CD4-positive, alpha-beta T cell (primary cell): Measurements from ENCODE around the gene DNER. TPM values are rescaled to one million over a fixed set of nuclear protein-coding genes. Genes with fewer than 3 reads are reported as not detected.

ENCODE experiments used
- ATAC-seq: fragments of 200-7000 bp; cut with Tn5 transposase; one replicate; pipeline ENCODE4 v1.10.0; 2022; ENCODE audit warnings: mild to moderate bottlenecking; ENCODE audit not compliant: poor library complexity
- CTCF ChIA-PET: fragments of 350-600 bp; sonication (Branson Sonifier 250); formaldehyde crosslinking; loops from one replicate; lab custom pipeline; 2021; ENCODE audit warnings: antibody characterized with exemption, inconsistent platforms; lab: Charles Lee
- POLR2A ChIA-PET: fragments of 350-600 bp; sonication (Branson Sonifier 250); formaldehyde crosslinking; loops from one replicate; lab custom pipeline; 2021; ENCODE audit warnings: antibody characterized with exemption, inconsistent platforms; lab: Charles Lee
- DNase-seq, 14 experiments: peaks; one replicate each; pipeline ENCODE4 v3.0.0-alpha.2; 2013 to 2020; ENCODE audit warnings: mixed read lengths in 2 of 14
- H3K27ac ChIP-seq, 2 donors: one replicate each; pipeline versions ENCODE4 v1.5.1 to v1.7.0; 2013; ENCODE audit warnings: low read length in 2 of 2, low read depth in 1 of 2, mild to moderate bottlenecking in 1 of 2
- H3K27me3 ChIP-seq, 2 experiments: 1 replicate in 1 of 2; 2 replicates in 1 of 2; pipeline versions ENCODE4 v1.6.1 to v1.7.0; 2013; ENCODE audit warnings: low read length in 2 of 2, control low read depth in 1 of 2, mild to moderate bottlenecking in 1 of 2, moderate library complexity in 1 of 2; ENCODE audit not compliant: insufficient read depth in 2 of 2, control insufficient read depth in 1 of 2
- H3K36me3 ChIP-seq: one replicate; pipeline ENCODE4 v1.6.1; 2013; ENCODE audit warnings: low read length, control low read depth; ENCODE audit not compliant: insufficient read depth
- H3K4me1 ChIP-seq: one replicate; pipeline ENCODE4 v1.6.1; 2013; ENCODE audit warnings: low read length, control low read depth; ENCODE audit not compliant: insufficient read depth
- H3K4me3 ChIP-seq: one replicate; pipeline ENCODE4 v1.5.1; 2013; ENCODE audit warnings: mild to moderate bottlenecking, low read length, moderate library complexity
- H3K9me3 ChIP-seq, 2 experiments: 1 replicate in 1 of 2; 2 replicates in 1 of 2; pipeline versions ENCODE4 v1.6.1 to v1.7.0; 2013; ENCODE audit warnings: low read length in 2 of 2, mild to moderate bottlenecking in 2 of 2, control low read depth in 1 of 2, moderate library complexity in 1 of 2; ENCODE audit not compliant: control insufficient read depth in 1 of 2, insufficient read depth in 1 of 2
- H3K27ac Mint-ChIP-seq: one replicate; pipeline ENCODE4 v1.8.0; 2020; ENCODE audit warnings: mixed read lengths
- H3K27me3 Mint-ChIP-seq: one replicate; pipeline ENCODE4 v1.8.0; 2021; ENCODE audit warnings: mixed read lengths
- H3K36me3 Mint-ChIP-seq: one replicate; pipeline ENCODE4 v1.8.0; 2021; ENCODE audit warnings: low read depth, mixed read lengths
- H3K4me1 Mint-ChIP-seq: one replicate; pipeline ENCODE4 v1.8.0; 2021; ENCODE audit warnings: low read depth, mixed read lengths
- H3K4me3 Mint-ChIP-seq: one replicate; pipeline ENCODE4 v1.8.0; 2020; ENCODE audit warnings: mild to moderate bottlenecking, mixed read lengths
- H3K9me3 Mint-ChIP-seq: one replicate; pipeline ENCODE4 v1.8.0; 2020; ENCODE audit warnings: mixed read lengths
- CTCF ChIP-seq: fragments of 200-600 bp; IDR thresholded peaks from one replicate; pipeline ENCODE4 v1.8.0; 2022; ENCODE audit warnings: antibody characterized with exemption, mild to moderate bottlenecking
- intact Hi-C, 2 experiments: fragments of 100-400 bp; cut with DNase I in 1 of 2; cut with micrococcal nuclease in 1 of 2; formaldehyde crosslinking; loops; one replicate each; pipeline versions ENCODE4 v1.15.1 to v1.9.0; 2023 to 2025; cut with DNase I, micrococcal nuclease
- total RNA-seq, 174 experiments: library from RNA in 2 of 174; stranded (reverse) in 2 of 174; gene quantifications; one replicate each; pipeline ENCODE4 v1.2.3 and lab custom pipeline; 2021 to 2026

DNER gene
- total RNA-seq, 2 experiments from 2014 or later: not detected

- DNase-seq: no peak
- Mint-ChIP-seq H3K4me3 (no peak overlapping the region), H3K9me3 (peaks cover 3% of the 10 kb centered on the region), H3K36me3 (no peaks in the 10 kb centered on the region), H3K27ac (no peak overlapping the region), H3K27me3 (peaks cover 9% of the 10 kb centered on the region), H3K4me1 (no peaks in the 10 kb centered on the region)
- H3K9me3 ChIP-seq: peaks cover 0 to 3% of the 10 kb centered on the region in 2 experiments
- H3K36me3 ChIP-seq: no peaks in the 10 kb centered on the region
- TF ChIP-seq CTCF: no peak
- intact Hi-C loops: no loop called here
- no peak for ATAC-seq
- no peak overlapping the region for H3K4me3 ChIP-seq
- H3K4me1 ChIP-seq: no peaks in the 10 kb centered on the region
- no peaks in the 10 kb centered on the region for H3K27me3 ChIP-seq
- H3K27ac ChIP-seq: no peak overlapping the region
- ChIA-PET CTCF (no interaction called here), POLR2A (no interaction called here)
These were observed 183.9 kb downstream of the DNER start for GRCh38 chr2:229530434-229530833.

GRCh38 chr2:229528846-229529245, 185.5 kb downstream of the DNER start:
- H3K4me3 ChIP-seq: no peak overlapping the region
- intact Hi-C loops: no loop called here
- H3K36me3 ChIP-seq: no peaks in the 10 kb centered on the region
- TF ChIP-seq CTCF: no peak
- DNase-seq: no peak
- Mint-ChIP-seq H3K27me3 (peaks cover 13% of the 10 kb centered on the region), H3K27ac (no peak overlapping the region), H3K36me3 (no peaks in the 10 kb centered on the region), H3K9me3 (peaks cover 3% of the 10 kb centered on the region), H3K4me3 (no peak overlapping the region), H3K4me1 (no peaks in the 10 kb centered on the region)
- ChIA-PET CTCF (no interaction called here), POLR2A (no interaction called here)
- H3K27ac ChIP-seq: no peak overlapping the region
- H3K9me3 ChIP-seq: peaks cover 0 to 3% of the 10 kb centered on the region in 2 experiments
- no peaks in the 10 kb centered on the region for H3K4me1 ChIP-seq
- ATAC-seq: no peak
- H3K27me3 ChIP-seq: no peaks in the 10 kb centered on the region

- Mint-ChIP-seq H3K4me3 (no peak overlapping the region), H3K4me1 (no peaks in the 10 kb centered on the region), H3K27me3 (peaks cover 18% of the 10 kb centered on the region), H3K36me3 (no peaks in the 10 kb centered on the region), H3K27ac (no peak overlapping the region), H3K9me3 (no peaks in the 10 kb centered on the region)
- intact Hi-C loops: no loop called here
- peaks cover 0 to 3% of the 10 kb centered on the region in 2 experiments for H3K9me3 ChIP-seq
- no peak for ATAC-seq
- no peaks in the 10 kb centered on the region for H3K36me3 ChIP-seq
- H3K27me3 ChIP-seq: no peaks in the 10 kb centered on the region
- H3K4me1 ChIP-seq: no peaks in the 10 kb centered on the region
- DNase-seq: no peak
- H3K4me3 ChIP-seq: no peak overlapping the region
- H3K27ac ChIP-seq: no peak overlapping the region
- ChIA-PET POLR2A (no interaction called here), CTCF (no interaction called here)
- no peak for TF ChIP-seq CTCF
These were observed 187.4 kb downstream of the DNER start for GRCh38 chr2:229526951-229527350.
